IPS DF 4.7 (cell line): ENCODE results near the gene DYNLT1.
"Not testable (repeated sequence)": the region's sequence is repeated elsewhere in the genome, so short reads cannot be mapped to it uniquely, and the experiment has no call there.

Experiments used
- DNase-seq: peaks from one replicate; pipeline ENCODE4 v3.0.0-alpha.2; 2013; ENCODE audit warnings: low spot score; ENCODE audit errors: extremely low read depth

DYNLT1 gene

DNA sequence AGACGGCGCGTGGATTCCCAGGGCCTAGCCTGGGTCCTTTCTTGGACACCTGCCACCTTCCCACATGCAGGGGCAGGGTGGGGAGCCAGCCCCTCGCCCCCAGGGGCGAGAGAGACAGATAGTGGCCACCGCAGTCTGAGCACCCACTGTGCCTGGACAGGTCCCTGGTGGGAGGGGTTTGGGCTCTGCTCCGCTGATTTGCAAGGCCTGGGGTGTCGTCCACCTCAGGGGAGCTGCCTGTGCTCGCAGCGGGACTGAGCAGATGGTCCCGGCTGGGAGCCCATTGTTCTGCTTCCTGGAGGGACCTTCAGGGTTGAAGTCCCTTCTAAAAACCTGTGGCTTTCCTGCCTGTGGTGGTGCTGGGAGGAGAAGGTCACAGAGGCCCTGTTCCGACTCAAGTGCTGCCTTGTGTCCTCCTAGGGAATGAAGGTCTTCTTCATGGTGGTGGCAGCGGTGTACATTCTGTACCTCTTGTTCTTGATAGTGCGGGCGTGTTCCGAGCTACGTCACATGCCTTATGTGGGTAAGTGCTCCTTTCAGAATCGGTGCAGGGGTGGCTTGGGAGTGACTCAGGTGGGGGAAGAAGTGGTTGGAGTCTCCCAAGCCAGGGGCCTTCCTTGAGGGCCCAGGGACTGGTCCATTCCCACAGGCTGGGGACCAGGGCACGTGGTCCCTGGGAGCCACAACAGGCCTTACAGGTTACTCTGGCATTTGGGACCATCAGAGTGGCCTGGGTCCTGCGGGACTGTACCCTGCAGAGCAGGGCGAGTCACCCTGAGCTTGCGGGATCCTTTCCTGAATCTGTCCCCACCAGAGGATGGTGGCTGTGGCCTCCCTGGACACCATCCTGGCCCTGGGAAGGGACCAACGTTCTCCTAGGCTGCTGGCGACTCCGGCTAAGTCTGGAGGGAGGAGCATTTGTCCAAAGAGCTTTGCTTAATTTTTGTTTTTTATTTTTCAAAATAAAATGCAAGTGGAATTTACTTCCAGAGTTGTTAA is 19.6 kb downstream of the DYNLT1 start:
- DNase-seq: no peak

DNA sequence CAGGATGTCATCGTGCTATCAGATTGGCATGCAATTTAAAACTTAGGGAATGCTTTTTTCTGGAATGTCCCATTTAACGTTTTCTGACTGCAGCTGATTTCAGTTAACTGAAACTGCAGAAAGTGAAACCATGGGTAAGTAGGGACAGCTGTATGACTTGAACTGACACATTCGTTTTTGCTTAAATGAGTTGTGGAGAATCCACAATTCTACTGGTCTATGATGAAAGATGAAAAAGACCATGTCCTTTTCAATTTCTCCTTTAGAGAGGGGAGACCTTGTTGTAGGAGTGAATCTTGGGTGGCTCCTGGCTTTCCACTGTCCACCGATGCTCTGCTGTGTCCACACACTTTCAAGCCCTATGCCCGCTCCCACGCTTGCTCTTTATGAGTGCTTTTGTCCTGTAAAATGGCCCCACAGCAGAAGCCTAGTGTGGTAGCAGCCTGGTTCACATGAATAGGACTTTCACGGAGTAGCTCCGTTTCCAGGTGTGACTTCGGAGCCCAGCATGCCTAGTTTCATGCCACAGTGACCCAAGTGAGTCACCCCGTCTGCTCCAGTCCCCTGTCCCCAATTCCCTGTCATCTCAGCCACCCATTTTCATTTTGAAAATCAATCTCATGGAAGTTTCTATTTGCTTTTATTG is 21.9 kb downstream of the DYNLT1 start:
- DNase-seq: no peak

DNA sequence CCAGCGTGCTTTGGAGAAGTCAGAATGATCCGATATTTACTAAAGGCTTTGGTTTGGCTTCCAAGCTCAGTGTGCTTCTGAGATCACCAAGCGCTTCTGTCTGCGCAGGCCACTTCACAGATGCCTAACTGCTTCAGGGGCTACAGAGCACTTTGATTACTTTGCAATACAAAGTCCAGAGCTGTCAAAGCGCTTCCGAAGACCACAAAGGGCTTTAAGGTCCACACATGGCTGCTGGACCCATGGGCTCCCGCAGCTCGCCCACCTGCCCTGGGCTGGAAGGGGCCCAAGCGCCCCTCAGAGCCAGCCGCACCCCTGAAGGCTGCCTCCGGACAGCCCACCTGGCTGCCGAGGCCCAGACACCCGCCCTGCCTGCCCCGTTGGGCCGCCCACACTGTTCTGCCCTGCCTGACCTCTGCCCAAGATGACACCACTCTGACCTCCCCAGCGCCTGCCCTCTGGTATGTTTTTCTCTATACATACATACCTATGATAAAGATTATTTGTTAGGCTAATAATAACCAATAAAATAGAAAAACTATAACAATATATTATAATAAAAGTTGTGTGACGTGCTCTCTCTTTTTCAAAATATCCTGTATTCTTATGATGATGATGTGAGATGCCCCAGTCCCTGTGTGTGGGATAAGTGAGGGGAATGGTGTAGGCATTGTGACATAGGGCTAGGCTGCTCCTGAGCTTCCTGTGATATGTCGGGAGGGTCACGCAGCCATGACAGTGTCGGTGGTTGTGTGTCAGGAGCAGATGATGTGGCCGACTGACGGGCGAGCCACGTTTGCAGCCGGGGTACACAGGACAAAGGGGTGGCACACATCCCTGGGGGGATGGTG is 22.6 kb downstream of the DYNLT1 start:
- DNase-seq: no peak

DNA sequence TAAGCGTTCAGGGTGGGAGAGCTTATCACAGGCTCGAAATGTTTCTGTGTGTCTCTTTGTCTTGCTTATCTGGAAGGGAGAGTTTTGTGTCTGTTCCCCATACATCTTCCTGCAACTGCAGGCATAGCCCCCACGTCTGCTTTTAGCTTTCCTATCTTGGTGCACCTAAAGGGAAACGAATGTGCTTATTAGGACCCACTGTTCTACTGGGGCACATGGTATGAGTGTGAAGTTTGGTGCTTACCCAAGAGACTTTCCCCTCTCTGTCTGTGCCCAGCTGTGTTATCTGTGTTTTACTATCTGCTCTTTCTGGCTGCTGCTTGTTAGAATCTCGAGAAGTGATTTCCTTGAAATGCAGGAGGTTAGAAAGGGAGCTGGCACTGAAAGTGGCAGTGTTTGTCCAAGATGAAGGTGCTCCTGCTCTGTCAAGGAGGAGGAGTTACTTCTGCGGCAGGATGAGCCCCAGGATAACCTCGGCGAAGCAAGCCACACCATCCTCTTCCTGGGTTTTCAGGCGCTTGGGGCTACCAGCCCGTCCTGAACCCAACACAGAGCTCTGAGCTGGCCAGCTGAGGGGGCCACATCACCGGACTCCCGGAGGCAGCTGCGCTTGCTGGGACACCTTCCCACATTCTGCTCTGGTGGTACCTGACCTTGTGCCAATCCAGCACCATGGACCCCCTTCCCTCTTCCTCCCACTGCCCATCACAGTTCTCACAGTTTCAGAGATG is 23.4 kb downstream of the DYNLT1 start:
- DNase-seq: no peak

DNA sequence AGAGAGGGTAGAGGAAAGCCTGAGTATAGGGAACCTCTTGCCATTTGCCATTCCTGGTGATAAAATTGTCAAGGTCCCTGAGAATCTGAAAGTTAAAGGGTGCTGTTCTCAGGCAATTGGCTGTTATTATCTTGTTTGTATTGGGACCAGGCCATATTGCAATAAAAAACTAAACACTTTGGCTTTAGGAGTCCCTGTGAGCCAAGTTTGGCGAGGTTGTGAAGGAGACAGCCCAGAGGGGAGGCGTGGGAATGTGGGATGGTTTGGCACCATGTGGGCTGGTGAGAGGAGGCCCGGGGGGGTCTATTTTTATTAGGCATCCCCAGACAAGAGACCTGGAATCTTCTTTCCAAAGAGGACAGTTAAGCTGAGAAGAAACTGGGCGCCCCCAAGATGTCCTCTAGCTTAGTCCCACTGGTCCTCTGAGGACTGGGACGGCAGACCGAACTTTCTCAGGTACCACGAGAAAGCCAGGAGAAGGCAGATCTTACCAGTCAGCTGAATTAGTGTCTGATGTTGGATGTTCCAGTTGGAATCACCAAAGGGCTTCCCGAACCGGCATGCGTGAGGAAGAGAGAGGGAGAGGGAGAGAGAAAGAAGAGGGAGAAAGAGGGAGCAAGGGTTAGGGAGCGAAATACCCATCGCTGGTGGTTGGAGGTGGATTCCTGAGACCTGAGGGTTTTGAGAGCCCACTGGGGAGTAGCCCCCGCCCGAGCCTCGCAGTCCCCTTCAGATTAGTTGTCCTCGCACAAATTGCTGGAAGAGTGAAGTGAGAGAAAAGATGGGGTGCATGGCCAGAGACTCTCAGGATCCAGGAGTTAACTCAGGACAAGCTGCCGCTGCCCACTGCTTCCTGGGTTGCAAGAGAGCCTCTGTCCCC is 24.4 kb downstream of the DYNLT1 start:
- DNase-seq: no peak

DNA sequence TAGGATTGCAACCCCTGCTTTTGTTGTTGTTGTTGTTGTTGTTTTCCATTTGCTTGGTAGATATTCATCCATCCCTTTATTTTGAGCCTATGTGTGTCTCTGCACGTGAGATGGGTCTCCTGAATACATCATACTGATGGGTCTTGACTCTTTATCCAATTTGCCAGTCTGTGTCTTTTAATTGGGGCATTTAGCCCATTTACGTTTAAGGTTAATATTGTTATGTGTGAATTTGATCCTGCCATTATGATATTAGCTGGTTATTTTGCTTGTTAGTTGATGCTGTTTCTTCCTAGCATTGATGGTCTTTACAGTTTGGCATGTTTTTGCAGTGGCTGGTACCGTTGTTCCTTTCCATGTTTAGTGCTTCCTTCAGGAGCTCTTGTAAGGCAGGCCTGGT is 26.3 kb downstream of the DYNLT1 start:
- not testable (repeated sequence) for DNase-seq

DNA sequence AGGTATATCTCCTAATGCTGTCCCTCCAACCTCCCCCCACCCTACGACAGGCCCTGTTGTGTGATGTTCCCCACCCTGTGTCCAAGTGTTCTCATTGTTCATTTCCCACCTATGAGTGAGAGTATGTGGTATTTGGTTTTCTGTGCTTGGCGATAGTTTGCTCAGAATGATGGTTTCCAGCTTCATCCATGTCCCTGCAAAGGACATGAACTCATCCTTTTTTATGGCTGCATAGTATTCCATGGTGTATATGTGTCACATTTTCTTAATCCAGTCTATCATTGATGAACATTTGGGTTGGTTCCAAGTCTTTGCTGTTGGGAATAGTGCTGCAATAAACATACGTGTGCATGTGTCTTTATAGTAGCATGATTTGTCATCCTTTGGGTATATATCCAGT is 29.9 kb downstream of the DYNLT1 start:
- not testable (repeated sequence) for DNase-seq

DNA sequence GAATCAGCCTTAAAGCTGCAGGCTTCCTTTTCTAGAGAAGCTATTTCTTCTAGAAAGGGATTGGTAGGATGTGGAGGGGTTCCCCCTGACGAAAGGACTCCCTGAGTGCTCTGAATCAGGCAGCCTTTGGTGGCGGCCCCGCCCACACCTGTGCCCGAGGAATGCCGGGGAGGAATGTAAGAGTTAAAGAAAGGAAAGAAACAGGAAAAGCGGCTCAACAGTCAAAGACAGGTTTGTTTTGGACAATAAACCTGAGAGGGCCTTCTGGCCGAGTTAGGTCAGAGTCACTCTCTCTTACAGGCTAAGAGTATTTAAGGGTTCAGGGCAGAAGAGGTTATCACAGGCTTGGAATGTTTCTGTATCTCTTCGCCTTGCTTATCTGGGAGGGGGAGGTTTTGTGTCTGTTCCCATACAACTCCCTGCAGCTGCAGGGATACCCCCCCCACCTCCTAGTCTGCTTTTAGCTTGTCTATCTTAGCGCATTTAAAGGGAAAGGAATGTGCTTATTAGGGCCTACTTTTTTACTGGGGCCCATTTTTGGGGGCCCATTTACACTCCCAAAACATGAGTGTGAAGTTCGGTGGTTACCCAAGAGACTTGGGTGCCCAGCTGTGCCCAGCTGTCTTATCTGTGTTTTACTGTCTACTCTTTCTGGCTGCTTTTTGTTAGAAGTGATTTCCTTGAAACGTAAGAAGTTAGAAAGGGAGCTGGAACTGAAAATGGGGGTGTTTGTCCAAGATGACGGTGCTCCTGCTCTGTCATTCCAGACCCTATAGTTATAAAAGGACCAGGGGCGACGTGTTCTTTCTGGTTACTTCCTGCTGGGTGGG is 32.8 kb downstream of the DYNLT1 start:
- peak; percentile 28 for DNase-seq

DNA sequence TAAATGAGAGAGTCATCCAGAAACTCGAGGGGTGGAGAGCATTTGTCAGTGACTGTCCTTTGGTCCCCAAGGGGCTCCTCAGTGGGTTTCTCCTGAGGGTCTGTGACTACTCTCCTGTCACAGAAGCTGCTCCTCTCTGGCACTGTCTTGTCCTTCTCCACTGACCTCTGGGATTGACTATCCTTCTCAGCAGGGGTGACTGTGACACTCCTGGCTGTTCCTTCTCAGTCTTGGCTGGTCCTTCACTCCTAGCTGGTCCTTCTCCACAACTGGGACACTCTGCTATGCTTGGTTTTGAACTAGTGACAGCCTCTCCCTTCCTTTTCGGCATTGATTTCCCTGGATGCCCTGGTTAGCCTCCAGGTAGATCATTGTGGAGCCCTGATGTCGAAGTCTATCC is 33.5 kb downstream of the DYNLT1 start:
- no peak for DNase-seq

DNA sequence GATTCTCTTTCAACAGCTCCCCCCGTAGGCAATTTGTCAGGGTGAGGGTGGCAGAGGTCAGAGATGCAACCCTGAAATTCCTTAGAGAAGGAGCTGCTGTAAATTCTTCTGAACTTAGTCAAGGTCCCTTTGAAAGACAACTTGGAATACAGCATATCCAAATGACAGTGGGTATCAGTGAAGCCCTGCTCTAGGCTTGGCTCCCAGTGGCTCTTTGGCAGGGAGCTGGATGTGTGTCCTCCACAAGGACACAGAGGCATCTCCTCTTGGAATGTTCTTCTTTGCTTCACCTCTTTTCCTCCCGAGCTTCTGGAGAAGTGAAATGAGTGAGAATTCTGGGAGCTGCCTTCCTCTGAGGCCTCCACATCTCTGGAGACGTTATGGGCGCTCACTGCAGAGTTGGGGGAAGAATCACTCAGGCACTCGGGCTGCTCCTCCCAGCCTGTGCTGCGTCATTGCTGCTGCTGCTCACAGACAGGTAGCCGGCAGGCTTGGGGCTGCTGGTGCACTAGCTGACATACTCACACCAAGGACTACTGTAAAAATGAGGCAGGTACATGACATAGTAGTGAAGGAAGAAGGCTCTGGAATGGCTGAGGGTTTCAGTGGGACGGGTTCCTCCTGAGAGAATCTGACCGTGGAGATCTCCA is 34.1 kb downstream of the DYNLT1 start:
- no peak for DNase-seq

DNA sequence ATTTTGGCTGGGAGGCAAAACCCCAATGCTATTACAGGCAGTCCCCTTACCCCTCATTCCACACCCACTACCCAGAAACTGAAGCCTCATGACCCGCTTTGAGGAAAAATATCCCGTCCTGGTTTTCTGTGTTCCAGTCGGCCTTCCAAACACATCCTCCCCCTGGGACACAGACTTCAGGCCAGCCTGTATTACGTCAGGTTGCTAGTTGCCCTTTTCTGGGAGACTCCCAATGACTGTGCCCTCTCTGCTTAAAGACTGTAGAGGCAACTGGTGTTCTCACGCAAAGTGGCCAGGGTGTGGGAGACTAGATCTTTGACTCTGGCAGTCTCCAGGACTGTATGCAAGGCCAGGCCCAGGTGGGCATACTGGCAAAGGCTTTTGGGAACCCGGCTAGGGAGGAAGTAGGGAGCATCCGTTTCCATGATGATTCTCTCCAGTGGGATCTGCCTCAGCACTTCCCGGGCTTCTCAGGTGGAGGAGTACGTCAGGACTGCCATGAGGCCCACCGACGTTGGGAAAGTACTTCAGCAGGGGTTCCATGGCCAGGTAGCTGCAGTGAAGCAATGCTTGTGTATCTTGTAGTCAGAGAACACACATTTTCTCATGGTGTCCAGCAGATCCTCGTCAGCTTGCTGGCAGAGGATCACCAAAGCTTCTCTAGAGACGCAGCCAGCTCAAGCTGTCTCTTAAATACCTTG is 34.9 kb downstream of the DYNLT1 start:
- DNase-seq: no peak

DNA sequence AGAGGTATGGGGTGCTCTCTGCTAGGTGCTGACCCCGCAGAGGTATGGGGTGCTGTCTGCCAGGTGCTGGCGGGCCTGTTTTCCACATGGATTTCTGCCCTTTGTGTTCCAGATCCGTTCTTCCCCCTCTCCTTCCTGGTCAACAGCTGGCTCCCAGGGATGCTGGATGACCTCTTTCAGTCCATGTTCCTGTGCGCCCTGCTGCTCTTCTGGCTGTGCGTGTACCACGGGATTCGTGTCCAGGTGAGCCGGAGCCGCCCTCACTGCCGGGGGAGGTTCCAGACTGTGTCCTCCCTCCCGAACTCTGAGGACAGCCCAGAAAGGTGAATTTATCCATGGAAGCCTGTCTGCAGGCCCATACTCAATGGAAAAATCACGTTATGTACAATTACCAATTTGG is 36.3 kb downstream of the DYNLT1 start:
- no peak for DNase-seq

DNA sequence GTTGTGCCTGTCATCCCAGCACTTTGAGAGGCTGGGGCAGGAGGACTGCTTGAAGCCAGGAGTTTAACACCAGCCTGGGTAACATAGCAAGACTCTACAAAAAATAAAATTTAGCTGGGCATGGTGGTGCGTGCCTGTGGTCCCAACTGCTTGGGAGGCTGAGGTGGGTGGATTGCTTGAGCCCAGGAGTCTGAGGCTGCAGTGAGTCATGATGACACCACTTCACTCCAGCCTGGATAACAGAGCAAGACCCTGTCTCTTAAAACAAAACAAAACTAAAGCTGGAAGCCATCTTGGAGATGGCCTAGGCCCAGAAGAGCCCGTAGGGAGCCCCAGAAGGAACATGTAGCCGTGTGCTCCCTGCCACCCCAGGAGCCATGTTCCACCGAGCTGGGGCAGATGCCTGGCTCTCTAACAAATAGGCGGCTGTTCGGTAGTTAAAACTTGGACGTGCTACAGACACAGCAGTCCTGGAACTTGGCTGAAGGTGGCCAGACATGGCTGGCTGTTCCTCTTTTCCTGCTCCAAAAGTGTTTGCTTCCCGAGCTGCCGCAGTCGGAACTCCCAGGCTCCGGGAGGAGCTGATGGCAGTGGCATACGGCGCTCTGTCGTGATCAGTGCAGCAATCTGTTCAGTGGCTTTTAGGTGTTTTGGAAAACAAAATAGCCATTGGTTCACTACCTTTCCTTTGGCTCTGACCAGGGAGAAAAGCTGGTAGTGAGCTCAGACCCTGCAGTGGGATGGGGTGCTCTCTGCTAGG is 37.0 kb downstream of the DYNLT1 start:
- no peak for DNase-seq

DNA sequence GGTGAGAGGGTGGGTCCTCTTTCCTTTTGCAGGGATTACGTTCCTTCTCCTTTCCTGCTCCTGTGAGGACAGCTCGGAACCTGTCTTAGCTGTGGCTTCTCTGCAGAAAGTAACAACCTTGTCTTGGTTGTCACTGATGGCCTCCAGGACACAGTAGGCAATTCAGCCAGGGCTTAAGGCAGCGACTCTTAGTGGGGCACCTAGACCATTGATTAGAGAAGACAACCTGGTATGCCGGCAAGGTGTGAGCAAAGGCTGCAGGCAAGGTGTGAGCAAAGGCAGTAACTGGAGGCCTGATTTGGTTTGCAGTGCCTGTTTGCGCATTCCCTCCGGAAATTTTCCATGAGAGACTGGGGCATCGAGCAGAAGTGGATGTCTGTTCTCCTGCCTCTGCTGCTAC is 37.6 kb downstream of the DYNLT1 start:
- no peak for DNase-seq

DNA sequence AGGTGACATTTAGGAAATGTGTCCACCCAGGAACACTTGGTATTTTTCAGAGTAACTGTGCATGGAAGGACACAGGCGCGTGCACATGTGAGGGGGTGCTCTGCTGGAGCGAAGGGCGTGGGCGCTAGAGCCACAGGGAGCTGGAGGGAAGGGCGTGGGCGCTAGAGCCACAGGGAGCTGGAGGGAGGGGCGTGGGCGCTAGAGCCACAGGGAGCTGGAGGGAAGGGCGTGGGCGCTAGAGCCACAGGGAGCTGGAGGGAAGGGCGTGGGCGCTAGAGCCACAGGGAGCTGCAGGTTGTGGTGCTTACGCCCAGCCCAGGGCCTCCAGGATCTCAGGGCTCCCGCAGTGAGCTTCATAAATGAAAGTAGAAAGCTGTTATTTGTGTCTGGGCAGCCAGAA is 38.5 kb downstream of the DYNLT1 start:
- DNase-seq: not testable (repeated sequence)

DNA sequence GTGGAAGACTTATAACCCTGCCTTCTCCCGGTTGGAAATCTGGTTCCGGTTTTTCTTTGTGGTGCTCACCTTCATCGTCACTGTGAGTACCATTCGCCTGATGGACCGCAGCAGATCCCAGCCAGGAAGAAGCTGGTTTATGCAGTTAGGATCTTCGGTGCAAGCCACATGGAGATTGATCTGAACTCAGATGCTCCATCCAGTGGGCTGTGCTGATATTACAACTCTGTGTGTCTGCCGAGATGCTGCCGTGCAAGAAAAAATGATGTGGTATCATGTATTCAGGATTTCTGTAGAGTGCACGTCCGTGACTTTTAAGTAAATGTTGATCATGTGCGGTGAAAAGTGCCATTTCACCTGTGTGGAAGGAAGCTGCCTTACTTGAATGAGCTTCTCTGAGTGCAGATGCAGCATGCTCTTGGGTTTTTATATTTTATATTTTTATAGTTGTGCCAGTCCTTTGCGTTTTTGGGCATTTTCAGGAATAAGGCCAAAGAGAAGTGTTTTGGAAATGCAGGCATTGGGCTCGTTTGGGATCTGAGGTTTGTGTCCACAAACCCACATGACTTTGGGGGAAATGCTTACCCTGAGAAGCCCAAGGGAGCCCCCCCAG is 39.2 kb downstream of the DYNLT1 start:
- peak; percentile 69 for DNase-seq

DNA sequence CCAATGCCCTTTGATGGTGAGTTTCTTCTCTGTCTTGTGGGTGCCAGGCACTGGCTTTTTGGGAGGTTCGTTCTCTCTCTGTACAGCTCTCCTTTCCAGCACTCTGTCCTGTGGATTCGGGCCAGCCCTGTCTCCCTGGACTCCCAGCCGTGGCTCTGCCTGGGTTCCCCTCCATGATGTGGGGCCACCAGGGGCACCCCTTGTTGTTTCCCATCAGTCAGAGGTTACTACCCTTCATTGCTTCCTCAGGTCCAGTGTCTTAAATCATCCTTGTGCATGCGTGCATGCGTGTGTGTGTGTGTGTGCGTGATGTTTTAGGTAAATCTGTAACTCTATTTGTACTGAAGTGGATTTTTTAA is 40.5 kb downstream of the DYNLT1 start:
- no peak for DNase-seq
